ENCODE results near the gene GNAL. TPM values are rescaled to one million over a fixed set of nuclear protein-coding genes. Genes with fewer than 3 reads are reported as not detected.
"Not testable (repeated sequence)": the region's sequence is repeated elsewhere in the genome, so short reads cannot be mapped to it uniquely, and the experiment has no call there.

GNAL gene
- 5.9 TPM for total RNA-seq

DNA sequence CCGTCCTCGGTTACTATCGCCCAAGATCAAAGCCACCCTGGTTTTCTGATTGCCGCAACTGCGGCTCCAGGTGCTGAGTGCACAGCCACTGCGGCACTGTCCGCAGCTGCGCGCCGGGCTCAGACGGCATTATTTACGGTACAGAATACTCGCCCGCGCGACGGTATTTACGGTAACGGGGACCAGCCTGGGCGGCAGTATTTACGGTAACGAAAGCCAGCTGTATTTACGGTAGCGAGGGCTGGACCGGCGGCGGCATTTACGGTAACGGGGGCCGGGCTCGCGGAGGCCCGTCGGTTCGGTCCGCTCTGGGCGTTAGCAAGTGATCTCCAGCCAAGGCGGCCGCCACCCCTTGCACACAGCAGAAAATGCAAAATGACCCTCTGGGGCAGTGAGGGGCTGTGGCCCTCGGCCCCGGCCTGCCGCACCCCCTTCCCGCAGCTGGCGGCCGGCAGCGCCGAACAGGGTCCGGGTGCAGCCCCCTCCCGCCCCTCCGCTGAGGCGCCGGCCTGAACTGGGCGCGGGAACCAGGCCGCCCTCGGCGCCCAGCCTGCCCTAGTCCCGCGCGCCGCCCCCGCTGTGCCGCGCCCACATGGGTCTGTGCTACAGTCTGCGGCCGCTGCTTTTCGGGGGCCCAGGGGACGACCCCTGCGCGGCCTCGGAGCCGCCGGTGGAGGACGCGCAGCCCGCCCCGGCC, at the start of gene GNAL:
Gene GNAL, plus strand, starts transcription at position 293 of the 697 bp plus-strand sequence. Its CDS starts 300 bp downstream, at position 593.
- Histone ChIP-seq H3K27me3 (no peaks in the 10 kb centered on the region), H3K4me1 (peaks cover 0 to 3% of the 10 kb centered on the region in 2 donors), H3K27ac (peak within 1 kb of the TSS; percentile 72 to 89), H3K4me3 (peak within 1 kb of the TSS; percentile 57 to 98), H3K36me3 (no peaks in the 10 kb centered on the region), H3K9me3 (no peaks in the 10 kb centered on the region)
- DNase-seq (ENCODE audit: low spot score in 2 of 2): peak in 1 of 2 donors; percentile 90
- no peak for TF ChIP-seq CTCF (IDR thresholded peaks at IDR 0.05)
- intact Hi-C loops (cut with DNase I): loop anchor here (1.0 to 2.0 kb wide), 3 partner anchors 162 to 292 kb away; partner anchors contain the start of genes CHMP1B and IMPA2

DNA sequence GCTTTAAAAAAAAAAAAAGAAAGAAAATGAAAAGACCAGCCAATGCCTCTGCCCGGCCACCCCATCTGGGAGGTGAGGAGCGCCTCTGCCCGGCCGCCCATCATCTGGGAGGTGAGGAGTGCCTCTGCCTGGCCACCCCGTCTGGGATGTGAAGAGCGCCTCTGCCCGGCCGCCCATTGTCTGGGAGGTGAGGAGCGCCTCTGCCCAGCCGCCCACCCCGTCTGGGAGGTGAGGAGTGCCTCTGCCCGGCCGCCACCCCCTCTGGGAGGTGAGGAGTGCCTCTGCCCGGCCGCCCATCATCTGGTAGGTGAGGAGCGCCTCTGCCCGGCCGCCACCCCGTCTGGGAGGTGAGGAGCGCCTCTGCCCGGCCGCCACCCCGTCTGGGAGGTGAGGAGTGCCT, 41.8 kb upstream of the GNAL start:
- H3K36me3 ChIP-seq; DNase-seq (ENCODE audit: low spot score in 2 of 2); H3K4me1 ChIP-seq; intact Hi-C loops (cut with DNase I); H3K27me3 ChIP-seq; H3K27ac ChIP-seq; H3K4me3 ChIP-seq; H3K9me3 ChIP-seq: not testable (repeated sequence)

DNA sequence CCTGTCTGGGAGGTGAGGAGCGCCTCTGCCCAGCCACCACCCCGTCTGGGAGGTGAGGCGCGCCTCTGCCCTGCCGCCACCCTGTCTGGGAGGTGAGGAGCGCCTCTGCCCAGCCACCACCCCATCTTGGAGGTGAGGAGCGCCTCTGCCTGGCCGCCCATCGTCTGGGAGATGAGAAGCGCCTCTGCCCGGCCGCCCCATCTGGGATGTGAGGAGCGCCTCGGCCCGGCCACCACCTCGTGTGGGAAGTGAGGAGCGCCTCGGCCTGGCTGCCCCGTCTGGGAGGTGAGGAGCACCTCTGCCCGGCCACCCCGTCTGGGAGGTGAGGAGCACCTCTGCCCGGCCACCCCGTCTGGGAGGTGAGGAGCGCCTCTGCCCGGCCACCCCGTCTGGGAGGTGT, 41.3 kb upstream of the GNAL start:
- H3K27me3 ChIP-seq; H3K4me3 ChIP-seq; H3K27ac ChIP-seq; H3K9me3 ChIP-seq; DNase-seq (ENCODE audit: low spot score in 2 of 2); H3K4me1 ChIP-seq; H3K36me3 ChIP-seq; intact Hi-C loops (cut with DNase I): not testable (repeated sequence)

DNA sequence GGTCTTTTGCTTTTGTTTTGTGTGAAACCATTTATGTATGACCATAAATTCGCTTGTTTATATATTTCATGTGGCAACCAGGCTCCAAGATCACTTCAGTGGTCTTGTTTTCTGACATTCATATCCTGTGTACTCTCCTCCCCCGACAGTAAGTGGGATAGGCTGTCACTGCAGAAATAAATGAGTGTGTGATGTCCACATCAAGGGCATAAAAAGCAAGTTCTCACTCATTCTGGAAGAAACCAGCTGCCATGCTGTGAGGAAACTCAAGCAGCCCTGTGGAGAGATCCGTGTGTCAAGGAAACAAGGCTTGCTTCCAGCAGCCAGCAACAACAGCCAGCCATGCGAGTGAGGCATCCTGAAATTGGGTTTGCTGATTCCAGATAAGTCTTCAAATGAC, 39.2 kb upstream of the GNAL start:
- H3K36me3 ChIP-seq: no peaks in the 10 kb centered on the region
- intact Hi-C loops (cut with DNase I): no loop called here
- no peak overlapping the region for H3K27ac ChIP-seq
- no peak overlapping the region for H3K4me3 ChIP-seq
- no peaks in the 10 kb centered on the region for H3K4me1 ChIP-seq
- peaks cover 0 to 6% of the 10 kb centered on the region in 2 donors for H3K9me3 ChIP-seq
- no peaks in the 10 kb centered on the region for H3K27me3 ChIP-seq
- TF ChIP-seq CTCF (IDR thresholded peaks at IDR 0.05): no peak
- no peak for DNase-seq (ENCODE audit: low spot score in 2 of 2)

GRCh38 chr18:11651899-11652298, 37.2 kb upstream of the GNAL start:
- peaks cover 0 to 6% of the 10 kb centered on the region in 2 donors for H3K9me3 ChIP-seq
- no peak for DNase-seq (ENCODE audit: low spot score in 2 of 2)
- no peaks in the 10 kb centered on the region for H3K4me1 ChIP-seq
- H3K27ac ChIP-seq: no peak overlapping the region
- intact Hi-C loops (cut with DNase I): no loop called here
- no peak overlapping the region for H3K4me3 ChIP-seq
- no peaks in the 10 kb centered on the region for H3K36me3 ChIP-seq
- no peak for TF ChIP-seq CTCF (IDR thresholded peaks at IDR 0.05)
- no peaks in the 10 kb centered on the region for H3K27me3 ChIP-seq

GRCh38 chr18:11653521-11653920, 35.5 kb upstream of the GNAL start:
- no peak for TF ChIP-seq CTCF (IDR thresholded peaks at IDR 0.05)

More at GRCh38 chr18:11653521-11653920, 35.5 kb upstream of the GNAL start:
- Histone ChIP-seq H3K4me3 (no peak overlapping the region), H3K27ac (no peak overlapping the region), H3K36me3 (no peaks in the 10 kb centered on the region), H3K4me1 (no peaks in the 10 kb centered on the region), H3K27me3 (no peaks in the 10 kb centered on the region), H3K9me3 (peaks cover 0 to 6% of the 10 kb centered on the region in 2 donors)
- no peak for DNase-seq (ENCODE audit: low spot score in 2 of 2)
- intact Hi-C loops (cut with DNase I): no loop called here

Measured in ascending aorta (tissue), 2 donors.